H1 (cell line): ENCODE data around the gene ARID2. TPM values are rescaled to one million over a fixed set of nuclear protein-coding genes. Genes with fewer than 3 reads are reported as not detected.

Experiments
- BACH1 ChIP-seq: IDR thresholded peaks from 2 replicates; pipeline ENCODE4 v1.6.1; 2012; ENCODE audit warnings: low read length, improper control_type of control experiment
- GABPA ChIP-seq: IDR thresholded peaks from 2 replicates; pipeline ENCODE4 v1.6.1; 2011; ENCODE audit warnings: mild to moderate bottlenecking, low read length, moderate library complexity, borderline replicate concordance; ENCODE audit not compliant: insufficient read depth
- HDAC2 ChIP-seq, 2 experiments: fragments of 300-600 bp in 1 of 2; sonication (generic) in 1 of 2; IDR thresholded peaks; 2 replicates each; pipeline ENCODE4 v1.6.1; 2011 to 2012; ENCODE audit warnings: low read depth in 2 of 2, low read length in 2 of 2, mild to moderate bottlenecking in 2 of 2, moderate library complexity in 2 of 2, borderline replicate concordance in 1 of 2, inconsistent platforms in 1 of 2
- KDM1A ChIP-seq: fragments of 200-600, 300-600 bp; sonication (generic); IDR thresholded peaks from 2 replicates; pipeline ENCODE4 v1.7.1; 2016; ENCODE audit warnings: mild to moderate bottlenecking, low read length, borderline replicate concordance
- NANOG ChIP-seq: IDR thresholded peaks from 2 replicates; pipeline ENCODE4 v1.6.1; 2011; ENCODE audit warnings: low read length, low read depth, mild to moderate bottlenecking, inconsistent platforms; ENCODE audit not compliant: insufficient read depth, poor library complexity, severe bottlenecking
- RXRA ChIP-seq: IDR thresholded peaks from 2 replicates; pipeline ENCODE4 v1.6.1; 2011; ENCODE audit warnings: low read depth, mild to moderate bottlenecking, low read length, moderate library complexity; ENCODE audit not compliant: insufficient read depth
- TBP ChIP-seq: IDR thresholded peaks from 2 replicates; pipeline ENCODE4 v1.6.1; 2011; ENCODE audit warnings: low read depth, low read length, improper control_type of control experiment
- polyA plus RNA-seq, 7 experiments: library from polyadenylated mRNA; depleted of rRNA in 3 of 7; stranded (reverse) in 5 of 7; unstranded in 2 of 7; fragments of >200 nt in 5 of 7; fragments of 200-250 nt in 2 of 7; gene quantifications; 1 replicate in 5 of 7; 2 replicates in 1 of 7; 4 replicates in 1 of 7; pipeline versions ENCODE4 v1.2.1 to v1.2.3, GENCODE V29; 2011 to 2013; ENCODE audit warnings: missing spikeins in 2 of 7, mixed read lengths in 2 of 7
- total RNA-seq: library from RNA; stranded (reverse); fragmentation: NEBNext Ultra II Directional; extraction: Animal tissue kit (Norgen Biotek cat#: 25700); gene quantifications from 2 replicates; pipeline ENCODE4 v1.2.1, GENCODE V29; 2021
- TF ChIP-seq, protein P1 (sequence below): IDR thresholded peaks from 2 replicates; pipeline ENCODE4 v1.6.1; 2012; ENCODE audit warnings: inconsistent platforms

ARID2 gene
- total and polyA plus RNA-seq, 2 of the 8 experiments (the other 6 are each of a cell fraction or from before 2014, with no cell fraction given) = 32.0 to 45.2 TPM

DNA sequence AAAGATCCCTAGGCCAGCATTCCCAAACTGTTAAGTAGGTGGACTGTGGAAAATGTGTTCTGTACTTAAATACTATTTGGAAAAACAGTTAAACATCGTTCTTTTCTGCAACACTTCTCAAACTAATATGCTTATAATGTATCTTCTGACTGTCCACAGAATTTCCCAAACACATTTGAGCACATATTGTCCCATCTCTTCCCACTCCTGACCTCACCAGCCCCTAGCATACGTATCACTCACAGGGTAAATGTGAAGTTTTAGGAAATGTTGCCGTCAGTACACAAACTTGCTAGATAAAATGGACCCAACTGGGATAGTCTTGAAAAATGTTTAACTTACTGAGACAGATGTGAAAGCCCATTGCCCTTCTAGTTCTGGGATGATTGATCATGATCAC is 27.7 kb downstream of the ARID2 start (continued):
- TF ChIP-seq GABPA = no peak
- TF ChIP-seq RXRA = no peak
- TF ChIP-seq BACH1 = no peak
- no peak for TF ChIP-seq NANOG
- no peak for TF ChIP-seq HDAC2 (IDR thresholded peaks at IDR 0.05; ENCODE audit: borderline replicate concordance in 1 of 2, low read depth in 2 of 2, low read length in 2 of 2)
- TF ChIP-seq TBP = no peak
- no peak for TF ChIP-seq KDM1A
- TF ChIP-seq, protein P1, sequence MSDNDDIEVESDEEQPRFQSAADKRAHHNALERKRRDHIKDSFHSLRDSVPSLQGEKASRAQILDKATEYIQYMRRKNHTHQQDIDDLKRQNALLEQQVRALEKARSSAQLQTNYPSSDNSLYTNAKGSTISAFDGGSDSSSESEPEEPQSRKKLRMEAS = no peak
